ENCODE measurements around the gene WSB1.

The WSB1 gene

DNA sequence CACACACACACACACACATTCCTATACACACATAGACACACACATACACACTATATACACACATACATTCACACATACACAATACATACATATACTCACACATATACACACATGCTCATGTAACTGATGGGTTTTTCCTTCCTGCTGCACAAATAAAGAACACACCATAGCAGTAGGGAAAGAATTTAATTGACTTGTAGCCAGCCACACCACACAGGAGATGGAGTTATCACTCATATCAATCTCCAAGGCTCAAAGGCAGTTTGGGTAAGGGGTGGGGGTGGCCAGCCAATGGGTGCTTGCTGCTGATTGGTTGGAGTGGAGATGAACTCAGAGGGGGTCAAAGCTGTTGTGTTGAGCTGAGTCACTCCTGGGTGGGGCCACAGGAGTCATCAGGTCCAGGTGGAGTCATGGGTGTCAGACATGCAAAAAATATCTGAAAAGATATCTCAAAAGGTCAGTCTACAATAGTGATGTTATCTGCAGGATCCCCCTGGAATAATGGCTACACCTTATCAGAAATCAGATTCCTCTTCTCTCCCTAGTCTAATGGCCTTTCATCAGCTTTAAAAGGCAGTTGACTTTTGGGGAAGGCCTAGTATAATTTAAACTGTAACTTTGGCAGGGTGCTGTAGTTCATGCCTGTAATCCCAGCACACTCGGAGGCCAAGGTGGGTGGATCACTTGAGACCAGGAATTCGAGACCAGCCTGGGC, 46.1 kb downstream of the WSB1 start:
- DNase-seq = no peak

GRCh38 chr17:27340575-27340974, 46.7 kb downstream of the WSB1 start:
- no peak for DNase-seq

DNA sequence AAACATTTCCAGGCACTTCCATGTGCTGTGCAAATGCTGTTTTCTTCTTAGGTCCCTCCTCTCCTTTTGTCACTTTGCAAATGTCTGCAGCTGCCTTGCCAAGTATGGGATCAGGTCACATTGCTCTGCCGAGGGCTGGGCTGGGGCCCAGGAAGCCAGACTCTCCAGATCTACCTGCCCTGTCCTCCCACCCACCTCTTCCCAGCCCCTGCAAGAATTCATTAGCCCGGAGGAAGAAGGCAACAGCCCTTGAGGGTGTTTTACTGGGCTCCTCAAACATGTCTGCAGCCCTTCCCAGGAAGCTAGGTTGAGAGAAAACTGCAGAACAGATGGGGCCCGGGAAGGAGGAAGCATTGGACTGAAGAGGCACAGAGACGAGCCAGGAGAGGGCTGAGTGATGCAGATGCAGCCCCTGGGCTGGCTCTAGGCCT, 47.1 kb downstream of the WSB1 start:
- no peak for DNase-seq

DNA sequence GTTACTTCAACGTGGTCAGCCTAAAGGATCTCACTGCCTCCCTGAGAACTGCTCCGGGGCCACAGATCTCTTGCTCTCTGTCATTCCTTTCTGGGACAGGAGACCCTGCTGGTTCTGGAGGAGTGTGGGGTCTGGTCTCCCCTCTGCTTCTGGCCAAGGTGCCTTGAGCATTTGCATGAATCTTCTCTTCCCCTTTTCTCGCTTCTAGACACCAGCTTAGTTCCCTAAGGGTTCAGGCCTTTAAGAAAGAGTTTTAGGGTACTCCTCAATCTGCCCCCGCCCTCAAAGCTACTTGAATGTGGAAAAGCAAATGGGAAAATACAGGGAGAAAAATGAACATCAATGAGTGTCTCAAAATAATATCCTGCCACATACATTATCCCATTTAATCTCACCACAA, 48.1 kb downstream of the WSB1 start:
- DNase-seq = no peak

DNA sequence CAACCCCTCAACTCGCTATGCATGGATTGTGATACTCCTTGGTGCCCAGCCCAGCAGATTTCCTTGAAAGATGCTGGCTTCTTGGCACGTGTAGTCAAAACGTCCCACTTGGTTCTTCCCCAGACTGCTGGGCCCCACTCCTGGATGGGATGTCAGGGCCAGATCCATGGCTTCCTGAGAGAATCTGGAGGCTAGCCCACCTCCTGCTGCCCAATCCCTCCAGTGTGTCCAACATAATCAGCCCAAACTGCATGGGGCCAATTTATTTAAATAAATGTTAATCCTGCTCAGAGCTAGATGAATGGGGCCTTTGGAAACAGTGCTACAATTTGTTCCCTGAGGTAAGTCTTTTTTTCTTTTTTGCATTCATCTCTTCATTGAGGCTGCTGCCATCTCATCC, 49.4 kb downstream of the WSB1 start:
- DNase-seq = no peak

GRCh38 chr17:27343977-27344607, 50.2 kb downstream of the WSB1 start:
- DNase-seq = peak; percentile 38

- no peak for DNase-seq
These were observed 51.4 kb downstream of the WSB1 start for GRCh38 chr17:27345141-27345904.

DNA sequence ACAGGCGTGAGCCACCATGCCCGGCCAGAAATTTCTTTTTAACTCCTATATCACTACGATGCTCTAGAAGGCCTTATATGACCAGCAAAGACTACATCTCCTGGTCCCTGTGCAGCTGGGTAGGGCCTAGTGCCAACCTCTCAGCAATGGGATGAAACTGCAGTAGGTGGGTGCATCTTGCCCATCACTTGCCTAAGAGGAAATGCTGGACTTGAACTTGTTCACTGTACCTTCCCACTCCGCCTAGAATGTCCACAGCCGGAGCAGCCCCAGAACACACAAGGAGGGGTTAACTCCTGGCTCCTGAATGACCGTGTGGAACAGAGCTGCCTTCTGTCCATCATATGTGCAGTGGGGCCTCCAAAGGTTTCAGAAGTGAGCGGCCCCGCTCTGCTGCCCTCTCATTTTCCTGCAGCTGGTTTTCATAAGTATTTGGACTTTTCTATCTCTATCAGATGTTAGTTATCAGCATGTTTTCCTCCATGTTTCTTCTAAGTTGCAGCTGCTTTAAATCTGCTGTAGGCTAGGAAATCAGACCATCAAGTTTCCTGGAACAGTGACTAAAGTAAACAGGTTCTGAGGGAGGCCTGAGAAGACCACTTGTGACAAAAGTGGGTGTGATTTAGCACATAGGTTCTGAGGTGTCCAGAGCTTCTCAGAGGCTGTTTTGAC, 52.5 kb downstream of the WSB1 start:
- no peak for DNase-seq

- no peak for DNase-seq
These were observed 54.3 kb downstream of the WSB1 start for GRCh38 chr17:27348196-27348595.

- no peak for DNase-seq
These were observed 55.7 kb downstream of the WSB1 start for GRCh38 chr17:27349540-27350021.

DNA sequence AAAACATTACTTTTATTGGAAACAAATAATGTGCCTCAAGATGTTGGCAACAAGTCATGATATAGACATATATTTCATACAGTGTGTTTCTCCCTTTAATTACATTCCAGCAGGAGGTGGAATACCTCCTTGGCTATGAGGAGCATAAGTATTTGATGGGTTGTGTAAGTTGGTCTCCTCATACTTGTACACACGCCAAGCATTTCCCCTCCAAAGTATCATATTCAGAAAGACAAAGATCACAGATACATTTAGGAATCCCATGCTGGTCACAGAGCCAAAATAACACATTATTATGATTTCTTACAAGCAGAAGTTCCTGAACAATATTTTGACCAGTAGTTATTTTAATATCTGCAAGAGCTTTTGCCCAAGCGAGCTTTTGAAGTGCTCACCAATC, 57.8 kb downstream of the WSB1 start:
- DNase-seq = peak; percentile 81

DNA sequence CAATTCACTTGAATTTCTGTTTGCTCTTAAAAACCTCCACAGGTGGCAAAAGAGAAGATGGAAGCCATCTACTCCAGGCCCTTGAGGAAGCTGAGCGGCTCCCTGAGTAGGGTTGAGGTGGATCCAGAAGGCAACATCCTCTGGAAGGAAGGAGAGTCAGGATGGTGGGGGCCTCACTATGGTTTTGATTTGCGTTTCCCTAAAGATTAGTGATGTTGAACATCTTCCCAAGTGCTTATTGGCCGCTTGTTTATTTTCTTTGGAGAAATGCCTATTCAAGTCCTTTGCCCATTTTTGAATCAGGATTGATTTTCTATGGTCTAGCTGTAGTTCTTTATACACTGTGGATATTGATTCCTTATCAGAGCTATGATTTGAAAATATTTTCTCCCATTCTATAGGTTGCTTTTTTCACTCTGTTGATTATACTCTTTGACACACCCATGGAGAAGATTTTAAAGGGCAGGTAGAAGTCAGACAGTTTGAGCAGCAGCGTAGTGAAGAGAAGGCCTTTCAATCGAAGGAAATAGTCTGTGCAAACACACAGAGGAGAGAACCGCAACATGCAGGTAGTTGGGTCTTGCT, 58.6 kb downstream of the WSB1 start:
- no peak for DNase-seq

DNA sequence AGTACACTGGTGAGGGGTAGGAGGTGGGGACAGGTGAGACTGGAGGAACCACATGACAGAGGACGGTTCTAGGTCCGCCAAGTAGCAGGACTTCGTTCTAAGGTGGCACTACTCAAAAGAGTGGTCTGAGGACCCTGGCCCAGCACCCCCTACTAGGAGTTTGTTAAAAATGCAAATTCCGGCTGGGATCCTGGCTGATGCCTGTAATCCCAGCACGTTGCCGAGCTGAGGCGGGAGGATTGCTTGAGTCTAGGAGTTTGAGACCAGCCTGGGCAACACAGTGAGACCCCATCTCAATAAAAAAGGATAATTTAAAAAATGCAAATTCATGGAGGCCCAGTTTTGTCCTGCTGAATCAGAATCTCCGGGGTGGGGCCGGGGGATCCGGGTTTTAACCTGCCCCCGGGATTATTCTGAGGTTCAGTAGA, 59.1 kb downstream of the WSB1 start:
- DNase-seq = no peak

DNA sequence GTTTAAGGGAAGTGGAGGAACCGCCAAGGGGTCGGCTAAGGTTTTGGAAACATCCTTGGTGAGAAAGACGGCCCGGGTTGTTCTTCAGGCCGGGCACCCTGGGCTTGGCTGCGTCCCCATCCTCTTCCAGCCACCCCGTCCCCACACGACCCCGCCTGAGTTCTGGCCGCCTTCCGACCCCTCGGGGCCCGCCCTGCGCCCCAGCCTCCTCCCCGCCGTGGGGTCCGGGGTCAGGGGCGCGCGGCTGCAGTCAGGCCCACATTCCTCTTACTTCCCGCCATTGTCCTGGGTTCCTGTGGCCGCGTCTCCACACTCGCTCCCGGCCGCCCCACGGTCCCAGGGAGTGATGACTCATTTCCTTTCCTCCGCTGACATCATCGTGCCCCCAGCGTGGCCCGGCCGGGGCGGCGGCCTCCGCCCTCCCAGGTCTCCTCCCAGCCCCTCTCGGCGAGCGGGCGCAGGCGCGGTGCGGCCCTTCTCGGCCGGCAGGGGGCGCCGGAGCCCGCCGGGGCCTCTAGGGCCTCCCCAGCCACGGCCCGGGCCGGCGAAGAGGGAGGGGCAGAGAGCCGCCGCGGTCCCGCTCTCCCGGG, 59.6 kb downstream of the WSB1 start:
- peak; percentile 97 for DNase-seq

GRCh38 chr17:27354051-27354490, 60.2 kb downstream of the WSB1 start:
- no peak for DNase-seq

- no peak for DNase-seq
These were observed 60.7 kb downstream of the WSB1 start for GRCh38 chr17:27354491-27355081.

- DNase-seq = no peak
These were observed 61.5 kb downstream of the WSB1 start for GRCh38 chr17:27355419-27355818.

DNA sequence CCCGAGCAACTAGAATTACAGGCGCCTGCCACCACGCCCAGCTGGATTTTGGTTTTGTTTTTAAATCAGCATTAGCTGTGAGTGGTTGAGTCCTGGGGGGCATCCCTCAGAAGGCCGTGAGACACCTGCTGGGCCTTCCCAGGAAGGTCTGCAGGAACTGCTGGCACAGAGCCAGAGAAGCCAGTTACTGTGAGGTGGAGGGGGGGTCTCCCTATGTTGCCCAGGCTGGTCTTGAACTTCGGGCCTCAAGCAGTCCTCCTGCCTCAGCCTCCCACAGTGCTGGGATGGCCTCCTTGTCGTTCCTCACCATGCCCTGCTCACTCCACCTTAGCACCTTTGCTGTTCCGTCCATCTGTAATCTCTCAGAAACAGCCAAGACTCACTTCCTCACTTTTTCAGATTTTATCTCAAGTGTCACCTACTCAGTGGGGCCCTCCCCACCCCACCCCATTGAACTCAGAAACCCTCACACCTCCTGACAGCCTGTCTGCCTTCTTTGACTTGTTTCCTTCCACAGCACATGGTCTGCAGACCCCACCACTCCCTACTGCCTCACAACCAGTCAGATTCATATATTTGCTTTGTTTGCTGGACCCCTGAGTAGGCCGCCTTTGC, 62.3 kb downstream of the WSB1 start:
- DNase-seq = no peak

- no peak for DNase-seq
These were observed 63.3 kb downstream of the WSB1 start for GRCh38 chr17:27357236-27357635.

- DNase-seq = no peak
These were observed 66.6 kb downstream of the WSB1 start for GRCh38 chr17:27360507-27360906.

DNA sequence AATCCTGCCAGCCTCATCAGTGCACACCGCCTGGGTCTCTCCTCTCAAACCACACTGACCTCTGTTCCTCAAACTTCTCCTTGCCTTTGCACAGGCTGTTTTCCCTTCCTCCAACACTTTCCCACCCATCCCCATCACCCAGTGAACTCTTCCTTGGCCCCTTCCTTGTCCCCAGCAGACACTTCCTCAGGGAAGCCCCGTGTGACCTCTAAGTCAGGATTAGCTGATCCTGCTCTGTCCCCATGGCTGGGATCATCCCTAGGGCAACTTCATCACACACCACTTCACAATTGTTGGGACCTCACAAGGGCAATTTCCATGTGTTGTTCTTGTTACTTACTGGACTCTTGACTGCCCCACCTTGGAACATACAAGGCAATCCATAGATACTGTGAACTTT, 67.8 kb downstream of the WSB1 start:
- no peak for DNase-seq
